CD4-positive, alpha-beta T cell (primary cell): ENCODE results near the gene ZNF467. TPM values are rescaled to one million over a fixed set of nuclear protein-coding genes. Genes with fewer than 3 reads are reported as not detected.

ENCODE experiments used
- ATAC-seq: fragments of 200-7000 bp; cut with Tn5 transposase; one replicate; pipeline ENCODE4 v1.10.0; 2022; ENCODE audit warnings: mild to moderate bottlenecking; ENCODE audit not compliant: poor library complexity
- CTCF ChIA-PET: fragments of 350-600 bp; sonication (Branson Sonifier 250); formaldehyde crosslinking; loops from one replicate; lab custom pipeline; 2021; ENCODE audit warnings: antibody characterized with exemption, inconsistent platforms; lab: Charles Lee
- POLR2A ChIA-PET: fragments of 350-600 bp; sonication (Branson Sonifier 250); formaldehyde crosslinking; loops from one replicate; lab custom pipeline; 2021; ENCODE audit warnings: antibody characterized with exemption, inconsistent platforms; lab: Charles Lee
- DNase-seq, 14 experiments: peaks; one replicate each; pipeline ENCODE4 v3.0.0-alpha.2; 2013 to 2020; ENCODE audit warnings: mixed read lengths in 2 of 14
- H3K27ac ChIP-seq, 2 donors: one replicate each; pipeline versions ENCODE4 v1.5.1 to v1.7.0; 2013; ENCODE audit warnings: low read length in 2 of 2, low read depth in 1 of 2, mild to moderate bottlenecking in 1 of 2
- H3K27me3 ChIP-seq, 2 experiments: 1 replicate in 1 of 2; 2 replicates in 1 of 2; pipeline versions ENCODE4 v1.6.1 to v1.7.0; 2013; ENCODE audit warnings: low read length in 2 of 2, control low read depth in 1 of 2, mild to moderate bottlenecking in 1 of 2, moderate library complexity in 1 of 2; ENCODE audit not compliant: insufficient read depth in 2 of 2, control insufficient read depth in 1 of 2
- H3K36me3 ChIP-seq: one replicate; pipeline ENCODE4 v1.6.1; 2013; ENCODE audit warnings: low read length, control low read depth; ENCODE audit not compliant: insufficient read depth
- H3K4me1 ChIP-seq: one replicate; pipeline ENCODE4 v1.6.1; 2013; ENCODE audit warnings: low read length, control low read depth; ENCODE audit not compliant: insufficient read depth
- H3K4me3 ChIP-seq: one replicate; pipeline ENCODE4 v1.5.1; 2013; ENCODE audit warnings: mild to moderate bottlenecking, low read length, moderate library complexity
- H3K9me3 ChIP-seq, 2 experiments: 1 replicate in 1 of 2; 2 replicates in 1 of 2; pipeline versions ENCODE4 v1.6.1 to v1.7.0; 2013; ENCODE audit warnings: low read length in 2 of 2, mild to moderate bottlenecking in 2 of 2, control low read depth in 1 of 2, moderate library complexity in 1 of 2; ENCODE audit not compliant: control insufficient read depth in 1 of 2, insufficient read depth in 1 of 2
- H3K27ac Mint-ChIP-seq: one replicate; pipeline ENCODE4 v1.8.0; 2020; ENCODE audit warnings: mixed read lengths
- H3K27me3 Mint-ChIP-seq: one replicate; pipeline ENCODE4 v1.8.0; 2021; ENCODE audit warnings: mixed read lengths
- H3K36me3 Mint-ChIP-seq: one replicate; pipeline ENCODE4 v1.8.0; 2021; ENCODE audit warnings: low read depth, mixed read lengths
- H3K4me1 Mint-ChIP-seq: one replicate; pipeline ENCODE4 v1.8.0; 2021; ENCODE audit warnings: low read depth, mixed read lengths
- H3K4me3 Mint-ChIP-seq: one replicate; pipeline ENCODE4 v1.8.0; 2020; ENCODE audit warnings: mild to moderate bottlenecking, mixed read lengths
- H3K9me3 Mint-ChIP-seq: one replicate; pipeline ENCODE4 v1.8.0; 2020; ENCODE audit warnings: mixed read lengths
- CTCF ChIP-seq: fragments of 200-600 bp; IDR thresholded peaks from one replicate; pipeline ENCODE4 v1.8.0; 2022; ENCODE audit warnings: antibody characterized with exemption, mild to moderate bottlenecking
- intact Hi-C, 2 experiments: fragments of 100-400 bp; cut with DNase I in 1 of 2; cut with micrococcal nuclease in 1 of 2; formaldehyde crosslinking; loops; one replicate each; pipeline versions ENCODE4 v1.15.1 to v1.9.0; 2023 to 2025; cut with DNase I, micrococcal nuclease
- total RNA-seq, 174 experiments: library from RNA in 2 of 174; stranded (reverse) in 2 of 174; gene quantifications; one replicate each; pipeline ENCODE4 v1.2.3 and lab custom pipeline; 2021 to 2026

The ZNF467 gene
- total RNA-seq, 2 experiments from 2014 or later, result 4.1 to 4.3 TPM

DNA sequence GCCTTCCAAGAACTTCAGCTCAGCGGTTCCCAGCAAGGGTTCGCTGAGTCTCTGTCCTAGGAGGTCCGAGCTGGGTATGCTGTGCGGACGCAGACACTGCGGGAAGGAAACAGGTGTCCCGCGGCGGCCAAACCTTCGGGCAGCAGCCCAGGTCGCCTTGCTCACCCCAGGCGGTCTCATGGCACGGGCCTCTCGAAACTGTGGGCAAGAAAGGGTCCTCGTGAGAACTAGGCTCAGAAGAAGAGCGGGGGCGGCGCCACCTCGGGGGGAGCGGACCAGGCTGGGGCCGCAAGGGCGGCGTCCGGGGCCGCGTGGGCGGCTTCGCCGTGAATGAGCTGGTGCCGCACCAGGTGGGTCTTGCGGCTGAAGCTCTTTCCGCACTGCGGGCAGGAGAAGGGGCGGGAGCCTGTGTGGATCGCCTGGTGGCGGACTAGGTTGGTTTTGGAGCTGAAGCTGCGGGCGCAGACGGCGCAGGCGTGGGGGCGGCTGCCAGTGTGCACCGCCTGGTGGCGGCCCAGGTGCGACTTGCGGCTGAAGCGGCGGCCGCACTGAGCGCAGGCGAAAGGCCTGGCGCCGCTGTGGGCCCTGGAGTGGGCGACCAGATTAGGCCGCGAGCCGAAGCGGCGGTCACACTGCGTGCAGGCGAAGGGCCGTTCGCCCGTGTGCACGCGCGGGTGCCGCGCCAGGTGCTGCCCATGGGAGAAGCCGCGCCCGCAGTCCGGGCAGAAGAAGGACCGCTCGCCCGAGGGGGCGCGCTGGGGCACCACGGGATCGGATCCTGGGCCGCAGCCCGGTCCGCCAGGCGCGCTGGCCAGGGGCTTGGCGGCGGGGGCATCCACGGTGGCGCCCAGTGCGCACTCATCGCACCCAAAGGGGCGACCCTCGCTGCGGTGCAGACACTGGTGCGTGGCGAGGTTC is 8.6 kb downstream of the ZNF467 start:
- CTCF ChIA-PET, result no interaction called here

GRCh38 chr7:149763563-149764240 is 9.7 kb downstream of the ZNF467 start:
- intact Hi-C loops, result no loop called here
- Mint-ChIP-seq H3K4me1 (no peaks in the 10 kb centered on the region), H3K36me3 (peaks cover 17% of the 10 kb centered on the region), H3K27me3 (no peaks in the 10 kb centered on the region), H3K4me3 (no peak overlapping the region), H3K27ac (no peak overlapping the region), H3K9me3 (no peaks in the 10 kb centered on the region)
- CTCF ChIA-PET, result no interaction called here
- Histone ChIP-seq H3K27ac (no peak overlapping the region), H3K36me3 (peaks cover 4% of the 10 kb centered on the region), H3K4me1 (no peaks in the 10 kb centered on the region), H3K27me3 (no peaks in the 10 kb centered on the region), H3K9me3 (peaks cover 0 to 8% of the 10 kb centered on the region in 2 experiments), H3K4me3 (no peak overlapping the region)
- no peak for TF ChIP-seq CTCF
- DNase-seq, result no peak
- no peak for ATAC-seq
- POLR2A ChIA-PET, result no interaction called here

More for the DNA sequence above, 8.6 kb downstream of the ZNF467 start:
- intact Hi-C loops, result no loop called here
- DNase-seq (no peak), ATAC-seq (no peak)
- Histone ChIP-seq H3K27ac (no peak overlapping the region), H3K36me3 (peaks cover 8% of the 10 kb centered on the region), H3K4me3 (no peak overlapping the region), H3K4me1 (no peaks in the 10 kb centered on the region), H3K9me3 (peaks cover 0 to 8% of the 10 kb centered on the region in 2 experiments), H3K27me3 (no peaks in the 10 kb centered on the region)
- H3K36me3 Mint-ChIP-seq, result peaks cover 17% of the 10 kb centered on the region
- no peak overlapping the region for H3K27ac Mint-ChIP-seq
- POLR2A ChIA-PET, result no interaction called here
- H3K4me3 Mint-ChIP-seq, result no peak overlapping the region
- no peak for TF ChIP-seq CTCF
- H3K9me3 Mint-ChIP-seq, result no peaks in the 10 kb centered on the region
- no peaks in the 10 kb centered on the region for H3K27me3 Mint-ChIP-seq
- H3K4me1 Mint-ChIP-seq, result no peaks in the 10 kb centered on the region

DNA sequence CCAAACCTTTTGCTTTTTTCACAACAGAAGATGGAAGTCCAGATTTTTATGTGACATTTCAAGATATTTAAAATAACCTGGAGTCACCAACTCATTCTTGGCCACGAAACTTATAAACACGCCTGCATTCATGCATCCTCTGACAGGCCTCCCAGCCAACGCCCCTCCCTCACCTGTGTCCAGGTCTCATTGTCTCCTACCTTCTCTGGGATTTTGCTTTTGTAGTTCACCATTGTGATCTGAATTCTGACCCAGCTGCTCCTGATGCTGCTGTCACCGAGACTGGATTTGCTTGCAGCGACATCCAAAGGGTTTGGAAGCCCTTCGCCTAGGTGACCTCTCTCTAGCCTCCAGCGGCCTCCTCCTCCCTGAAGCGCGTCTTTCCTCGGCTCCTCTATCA is 10.8 kb downstream of the ZNF467 start:
- H3K4me3 ChIP-seq, result no peak overlapping the region
- ATAC-seq (no peak), DNase-seq (no peak)
- H3K27ac Mint-ChIP-seq, result no peak overlapping the region
- TF ChIP-seq CTCF, result no peak
- H3K4me3 Mint-ChIP-seq, result no peak overlapping the region
- no peaks in the 10 kb centered on the region for H3K27me3 ChIP-seq
- intact Hi-C loops, result no loop called here
- H3K4me1 Mint-ChIP-seq, result no peaks in the 10 kb centered on the region
- H3K27ac ChIP-seq, result no peak overlapping the region
- H3K36me3 Mint-ChIP-seq, result peaks cover 6% of the 10 kb centered on the region
- no peaks in the 10 kb centered on the region for H3K4me1 ChIP-seq
- peaks cover 0 to 8% of the 10 kb centered on the region in 2 experiments for H3K9me3 ChIP-seq
- ChIA-PET CTCF (no interaction called here), POLR2A (no interaction called here)
- H3K36me3 ChIP-seq, result no peaks in the 10 kb centered on the region
- H3K9me3 Mint-ChIP-seq, result no peaks in the 10 kb centered on the region
- no peaks in the 10 kb centered on the region for H3K27me3 Mint-ChIP-seq
